Cardiac septum (tissue), 1 donor: ENCODE data around the gene PRSS33. TPM values are rescaled to one million over a fixed set of nuclear protein-coding genes. Genes with fewer than 3 reads are reported as not detected.

Experiments
- DNase-seq: peaks from one replicate; pipeline ENCODE4 v3.0.0-alpha.2; 2020; ENCODE audit warnings: low spot score
- intact Hi-C: fragments of 100-400 bp; cut with DNase I; formaldehyde crosslinking; loops from one replicate; pipeline ENCODE4 v1.14.0; 2022
- long read RNA-seq: library from polyadenylated mRNA; unstranded; transcript quantifications from one replicate; pipeline ENCODE4 v2.0.0, GENCODE V29; 2021
- total RNA-seq: library from RNA; stranded (reverse); fragmentation: NEBNext Ultra II Directional; extraction: Animal tissue kit (Norgen Biotek cat#: 25700); gene quantifications from one replicate; pipeline ENCODE4 v1.2.1, GENCODE V29; 2021
- donor health status: DM: no; HTN: no; CAD: no.

The PRSS33 gene
- total RNA-seq: not detected
- long read RNA-seq: 0 reads

GRCh38 chr16:2787406-2787805 lies at the start of gene PRSS33:
Gene PRSS33 (minus strand): TSS chr16:2787560. CDS start chr16:2786547, 1,013 bp downstream.
- intact Hi-C loops: loop anchor here (10.0 kb wide), 1 partner anchor 53 kb away; no protein-coding TSS in a partner anchor
- DNase-seq: no peak

- intact Hi-C loops: no loop called here
- no peak for DNase-seq
These were observed 49.5 kb upstream of the PRSS33 start for GRCh38 chr16:2836646-2837508.

GRCh38 chr16:2835638-2836493 lies 48.5 kb upstream of the PRSS33 start:
- no peak for DNase-seq
- intact Hi-C loops: no loop called here

GRCh38 chr16:2834968-2835367 lies 47.6 kb upstream of the PRSS33 start:
- DNase-seq: no peak
- intact Hi-C loops: no loop called here

- intact Hi-C loops: no loop called here
- DNase-seq: no peak
These were observed 46.4 kb upstream of the PRSS33 start for GRCh38 chr16:2833776-2834175.

GRCh38 chr16:2831203-2831602 lies 43.8 kb upstream of the PRSS33 start:
- intact Hi-C loops: no loop called here

GRCh38 chr16:2830355-2830695 lies 43.0 kb upstream of the PRSS33 start:
- no peak for DNase-seq
- intact Hi-C loops: no loop called here

More at GRCh38 chr16:2831203-2831602, 43.8 kb upstream of the PRSS33 start:
- no peak for DNase-seq

- intact Hi-C loops: no loop called here
- no peak for DNase-seq
These were observed 42.4 kb upstream of the PRSS33 start, which contains the start of gene ZG16B for GRCh38 chr16:2829501-2830354. Gene ZG16B (plus strand): TSS chr16:2830303. CDS start chr16:2830442, 139 bp downstream.

- intact Hi-C loops: no loop called here
- no peak for DNase-seq
These were observed 41.6 kb upstream of the PRSS33 start for GRCh38 chr16:2828876-2829430.

- intact Hi-C loops: no loop called here
- no peak for DNase-seq
These were observed 41.1 kb upstream of the PRSS33 start for GRCh38 chr16:2828521-2828840.

- intact Hi-C loops: no loop called here
- DNase-seq: peak; percentile 70
These were observed 40.6 kb upstream of the PRSS33 start for GRCh38 chr16:2827831-2828520.

- intact Hi-C loops: no loop called here
- DNase-seq: peak; percentile 60
These were observed 40.0 kb upstream of the PRSS33 start for GRCh38 chr16:2827374-2827791.

- peak; percentile 67 for DNase-seq
- intact Hi-C loops: no loop called here
These were observed 39.4 kb upstream of the PRSS33 start for GRCh38 chr16:2826591-2827373.

- peak; percentile 67 for DNase-seq
- intact Hi-C loops: no loop called here
These were observed 38.5 kb upstream of the PRSS33 start for GRCh38 chr16:2825906-2826305.

- intact Hi-C loops: no loop called here
- peak; percentile 54 for DNase-seq
These were observed 37.8 kb upstream of the PRSS33 start for GRCh38 chr16:2825049-2825742.

GRCh38 chr16:2824626-2825025 lies 37.3 kb upstream of the PRSS33 start:
- no peak for DNase-seq

GRCh38 chr16:2822496-2822895 lies 35.1 kb upstream of the PRSS33 start:
- DNase-seq: no peak
- intact Hi-C loops: no loop called here

More at GRCh38 chr16:2824626-2825025, 37.3 kb upstream of the PRSS33 start:
- intact Hi-C loops: no loop called here

- intact Hi-C loops: no loop called here
- no peak for DNase-seq
These were observed 34.8 kb upstream of the PRSS33 start for GRCh38 chr16:2822158-2822495.
